ENCODE results near the gene LRBA.

The LRBA gene

GRCh38 chr4:150457802-150458201, 557.3 kb downstream of the LRBA start:
- Histone ChIP-seq H3K36me3 (ENCODE audit: control insufficient read depth, low read depth, low read length) (no peaks in the 10 kb centered on the region), H3K27ac (ENCODE audit: low read length) (no peak overlapping the region), H3K9me3 (ENCODE audit: control insufficient read depth, low read depth, low read length) (no peaks in the 10 kb centered on the region), H3K27me3 (ENCODE audit: control insufficient read depth, insufficient read depth, low read length) (no peaks in the 10 kb centered on the region), H3K9ac (ENCODE audit: low read length) (no peak overlapping the region), H3K4me3 (ENCODE audit: low read length) (no peak overlapping the region), H3K4me1 (ENCODE audit: control insufficient read depth, low read depth, low read length) (no peaks in the 10 kb centered on the region)

- Histone ChIP-seq H3K4me3 (ENCODE audit: low read length) (no peak overlapping the region), H3K27me3 (ENCODE audit: control insufficient read depth, insufficient read depth, low read length) (no peaks in the 10 kb centered on the region), H3K27ac (ENCODE audit: low read length) (no peak overlapping the region), H3K36me3 (ENCODE audit: control insufficient read depth, low read depth, low read length) (no peaks in the 10 kb centered on the region), H3K9me3 (ENCODE audit: control insufficient read depth, low read depth, low read length) (no peaks in the 10 kb centered on the region), H3K9ac (ENCODE audit: low read length) (no peak overlapping the region), H3K4me1 (ENCODE audit: control insufficient read depth, low read depth, low read length) (no peaks in the 10 kb centered on the region)
Measured at GRCh38 chr4:150451883-150452282, 563.2 kb downstream of the LRBA start.

- Histone ChIP-seq H3K27me3 (ENCODE audit: control insufficient read depth, insufficient read depth, low read length) (no peaks in the 10 kb centered on the region), H3K27ac (ENCODE audit: low read length) (no peak overlapping the region), H3K36me3 (ENCODE audit: control insufficient read depth, low read depth, low read length) (no peaks in the 10 kb centered on the region), H3K4me3 (ENCODE audit: low read length) (no peak overlapping the region), H3K9ac (ENCODE audit: low read length) (no peak overlapping the region), H3K9me3 (ENCODE audit: control insufficient read depth, low read depth, low read length) (no peaks in the 10 kb centered on the region), H3K4me1 (ENCODE audit: control insufficient read depth, low read depth, low read length) (no peaks in the 10 kb centered on the region)
Measured at GRCh38 chr4:150447356-150447755, 567.7 kb downstream of the LRBA start.

- Histone ChIP-seq H3K27ac (ENCODE audit: low read length) (no peak overlapping the region), H3K9me3 (ENCODE audit: control insufficient read depth, low read depth, low read length) (no peaks in the 10 kb centered on the region), H3K9ac (ENCODE audit: low read length) (no peak overlapping the region), H3K4me3 (ENCODE audit: low read length) (no peak overlapping the region), H3K4me1 (ENCODE audit: control insufficient read depth, low read depth, low read length) (no peaks in the 10 kb centered on the region), H3K27me3 (ENCODE audit: control insufficient read depth, insufficient read depth, low read length) (no peaks in the 10 kb centered on the region), H3K36me3 (ENCODE audit: control insufficient read depth, low read depth, low read length) (no peaks in the 10 kb centered on the region)
Measured at GRCh38 chr4:150439451-150439933, 575.6 kb downstream of the LRBA start.

- H3K4me3 ChIP-seq (ENCODE audit: low read length): no peak overlapping the region
- H3K27me3 ChIP-seq (ENCODE audit: control insufficient read depth, insufficient read depth, low read length): no peaks in the 10 kb centered on the region
- no peaks in the 10 kb centered on the region for H3K36me3 ChIP-seq (ENCODE audit: control insufficient read depth, low read depth, low read length)
- no peak overlapping the region for H3K27ac ChIP-seq (ENCODE audit: low read length)
- H3K4me1 ChIP-seq (ENCODE audit: control insufficient read depth, low read depth, low read length): no peaks in the 10 kb centered on the region
- no peaks in the 10 kb centered on the region for H3K9me3 ChIP-seq (ENCODE audit: control insufficient read depth, low read depth, low read length)
- no peak overlapping the region for H3K9ac ChIP-seq (ENCODE audit: low read length)
Measured at GRCh38 chr4:150436598-150437370, 578.3 kb downstream of the LRBA start.

GRCh38 chr4:150431221-150431620, 583.9 kb downstream of the LRBA start:
- Histone ChIP-seq H3K9ac (ENCODE audit: low read length) (no peak overlapping the region), H3K4me3 (ENCODE audit: low read length) (no peak overlapping the region), H3K27me3 (ENCODE audit: control insufficient read depth, insufficient read depth, low read length) (no peaks in the 10 kb centered on the region), H3K9me3 (ENCODE audit: control insufficient read depth, low read depth, low read length) (no peaks in the 10 kb centered on the region), H3K27ac (ENCODE audit: low read length) (no peak overlapping the region), H3K4me1 (ENCODE audit: control insufficient read depth, low read depth, low read length) (no peaks in the 10 kb centered on the region), H3K36me3 (ENCODE audit: control insufficient read depth, low read depth, low read length) (no peaks in the 10 kb centered on the region)

GRCh38 chr4:150425161-150425560, 589.9 kb downstream of the LRBA start:
- H3K4me1 ChIP-seq (ENCODE audit: control insufficient read depth, low read depth, low read length): no peaks in the 10 kb centered on the region
- H3K27ac ChIP-seq (ENCODE audit: low read length): no peak overlapping the region
- H3K9me3 ChIP-seq (ENCODE audit: control insufficient read depth, low read depth, low read length): no peaks in the 10 kb centered on the region
- H3K4me3 ChIP-seq (ENCODE audit: low read length): no peak overlapping the region
- H3K27me3 ChIP-seq (ENCODE audit: control insufficient read depth, insufficient read depth, low read length): no peaks in the 10 kb centered on the region
- no peak overlapping the region for H3K9ac ChIP-seq (ENCODE audit: low read length)
- H3K36me3 ChIP-seq (ENCODE audit: control insufficient read depth, low read depth, low read length): no peaks in the 10 kb centered on the region

GRCh38 chr4:150423503-150423902, 591.6 kb downstream of the LRBA start:
- Histone ChIP-seq H3K4me1 (ENCODE audit: control insufficient read depth, low read depth, low read length) (no peaks in the 10 kb centered on the region), H3K9ac (ENCODE audit: low read length) (no peak overlapping the region), H3K27me3 (ENCODE audit: control insufficient read depth, insufficient read depth, low read length) (no peaks in the 10 kb centered on the region), H3K36me3 (ENCODE audit: control insufficient read depth, low read depth, low read length) (no peaks in the 10 kb centered on the region), H3K9me3 (ENCODE audit: control insufficient read depth, low read depth, low read length) (no peaks in the 10 kb centered on the region), H3K27ac (ENCODE audit: low read length) (no peak overlapping the region), H3K4me3 (ENCODE audit: low read length) (no peak overlapping the region)

- Histone ChIP-seq H3K4me3 (ENCODE audit: low read length) (no peak overlapping the region), H3K4me1 (ENCODE audit: control insufficient read depth, low read depth, low read length) (no peaks in the 10 kb centered on the region), H3K27ac (ENCODE audit: low read length) (no peak overlapping the region), H3K9ac (ENCODE audit: low read length) (no peak overlapping the region), H3K27me3 (ENCODE audit: control insufficient read depth, insufficient read depth, low read length) (no peaks in the 10 kb centered on the region), H3K36me3 (ENCODE audit: control insufficient read depth, low read depth, low read length) (no peaks in the 10 kb centered on the region), H3K9me3 (ENCODE audit: control insufficient read depth, low read depth, low read length) (no peaks in the 10 kb centered on the region)
Measured at GRCh38 chr4:150423074-150423473, 592.0 kb downstream of the LRBA start.

GRCh38 chr4:150421612-150422011, 593.5 kb downstream of the LRBA start:
- no peak overlapping the region for H3K27ac ChIP-seq (ENCODE audit: low read length)
- H3K9me3 ChIP-seq (ENCODE audit: control insufficient read depth, low read depth, low read length): no peaks in the 10 kb centered on the region
- H3K9ac ChIP-seq (ENCODE audit: low read length): no peak overlapping the region
- H3K36me3 ChIP-seq (ENCODE audit: control insufficient read depth, low read depth, low read length): no peaks in the 10 kb centered on the region
- no peaks in the 10 kb centered on the region for H3K27me3 ChIP-seq (ENCODE audit: control insufficient read depth, insufficient read depth, low read length)
- H3K4me3 ChIP-seq (ENCODE audit: low read length): no peak overlapping the region
- H3K4me1 ChIP-seq (ENCODE audit: control insufficient read depth, low read depth, low read length): no peaks in the 10 kb centered on the region

GRCh38 chr4:150419939-150420338, 595.1 kb downstream of the LRBA start:
- Histone ChIP-seq H3K27ac (ENCODE audit: low read length) (no peak overlapping the region), H3K27me3 (ENCODE audit: control insufficient read depth, insufficient read depth, low read length) (no peaks in the 10 kb centered on the region)

GRCh38 chr4:150418757-150419410, 596.2 kb downstream of the LRBA start:
- Histone ChIP-seq H3K27ac (ENCODE audit: low read length) (no peak overlapping the region), H3K4me3 (ENCODE audit: low read length) (no peak overlapping the region), H3K9ac (ENCODE audit: low read length) (no peak overlapping the region), H3K9me3 (ENCODE audit: control insufficient read depth, low read depth, low read length) (no peaks in the 10 kb centered on the region), H3K4me1 (ENCODE audit: control insufficient read depth, low read depth, low read length) (no peaks in the 10 kb centered on the region), H3K36me3 (ENCODE audit: control insufficient read depth, low read depth, low read length) (no peaks in the 10 kb centered on the region), H3K27me3 (ENCODE audit: control insufficient read depth, insufficient read depth, low read length) (no peaks in the 10 kb centered on the region)

More at GRCh38 chr4:150419939-150420338, 595.1 kb downstream of the LRBA start:
- Histone ChIP-seq H3K4me1 (ENCODE audit: control insufficient read depth, low read depth, low read length) (no peaks in the 10 kb centered on the region), H3K36me3 (ENCODE audit: control insufficient read depth, low read depth, low read length) (no peaks in the 10 kb centered on the region), H3K9me3 (ENCODE audit: control insufficient read depth, low read depth, low read length) (no peaks in the 10 kb centered on the region), H3K9ac (ENCODE audit: low read length) (no peak overlapping the region), H3K4me3 (ENCODE audit: low read length) (no peak overlapping the region)
